ENCODE measurements around the gene RASSF7. TPM values are rescaled to one million over a fixed set of nuclear protein-coding genes. Genes with fewer than 3 reads are reported as not detected.

Gene RASSF7
- total RNA-seq, 1 donor from 2014 or later, result 32.3 TPM

DNA sequence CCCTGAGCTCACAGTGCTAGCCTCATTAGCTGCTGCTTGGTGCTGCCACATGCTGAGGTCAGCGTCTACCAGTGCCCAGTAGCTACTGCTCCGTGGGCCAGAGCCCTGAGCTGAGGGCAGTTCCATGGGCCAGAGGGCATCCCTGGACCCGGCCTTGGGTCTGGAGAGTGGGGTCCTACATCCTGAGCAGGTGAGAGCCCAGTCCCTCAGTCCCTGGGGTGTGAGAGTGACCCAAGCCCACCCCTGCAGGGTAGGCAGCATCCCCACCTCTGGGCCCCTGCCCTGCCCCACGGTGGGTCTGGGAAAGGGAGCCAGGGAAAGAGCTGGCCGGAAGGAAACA, 10.1 kb upstream of the RASSF7 start:
- Mint-ChIP-seq H3K4me3 (ENCODE audit: unreplicated experiment) (no peak overlapping the region), H3K36me3 (ENCODE audit: low read depth, unreplicated experiment) (no peaks in the 10 kb centered on the region), H3K4me1 (ENCODE audit: low read depth, unreplicated experiment) (peaks cover 6% of the 10 kb centered on the region), H3K9me3 (ENCODE audit: unreplicated experiment) (no peaks in the 10 kb centered on the region), H3K27ac (ENCODE audit: unreplicated experiment) (no peak overlapping the region), H3K27me3 (ENCODE audit: low read depth, unreplicated experiment) (peaks cover 4% of the 10 kb centered on the region)
- Histone ChIP-seq H3K9ac (ENCODE audit: low read length) (no peak overlapping the region), H3K4me2 (ENCODE audit: low read length) (no peak overlapping the region), H3K79me2 (ENCODE audit: insufficient read depth, low read length) (no peaks in the 10 kb centered on the region), H3K27me3 (ENCODE audit: insufficient read depth, low read length) (peaks cover 2% of the 10 kb centered on the region), H3K4me3 (ENCODE audit: insufficient read depth, low read depth, low read length) (no peak overlapping the region), H3K27ac (ENCODE audit: low read depth, low read length) (no peak overlapping the region), H3K36me3 (ENCODE audit: insufficient read depth, low read length) (no peaks in the 10 kb centered on the region), H3K9me3 (ENCODE audit: insufficient read depth, low read depth, low read length) (no peaks in the 10 kb centered on the region), H3K4me1 (ENCODE audit: insufficient read depth, low read length) (no peaks in the 10 kb centered on the region), H2AFZ (ENCODE audit: low read depth, low read length) (no peak overlapping the region), H4K20me1 (ENCODE audit: insufficient read depth, low read length) (no peaks in the 10 kb centered on the region)
- TF ChIP-seq CTCF (IDR thresholded peaks at IDR 0.05; ENCODE audit: insufficient read depth, low read depth, low read length), result no peak
- no peak for TF ChIP-seq EZH2 (IDR thresholded peaks at IDR 0.05; ENCODE audit: insufficient read depth, low read length)
- DNase-seq (ENCODE audit: low read depth) (no peak), FAIRE-seq (no peak)

GRCh38 chr11:551131-551530, 9.6 kb upstream of the RASSF7 start:
- no peak overlapping the region for H3K4me2 ChIP-seq (ENCODE audit: low read length)
- DNase-seq (ENCODE audit: low read depth) (no peak), FAIRE-seq (no peak)
- H3K4me1 ChIP-seq (ENCODE audit: insufficient read depth, low read length), result no peaks in the 10 kb centered on the region
- no peak overlapping the region for H2AFZ ChIP-seq (ENCODE audit: low read depth, low read length)
- TF ChIP-seq EZH2 (IDR thresholded peaks at IDR 0.05; ENCODE audit: insufficient read depth, low read length), result no peak
- TF ChIP-seq CTCF (IDR thresholded peaks at IDR 0.05; ENCODE audit: insufficient read depth, low read depth, low read length), result no peak
- no peaks in the 10 kb centered on the region for H4K20me1 ChIP-seq (ENCODE audit: insufficient read depth, low read length)
- H3K4me3 Mint-ChIP-seq (ENCODE audit: unreplicated experiment), result no peak overlapping the region
- H3K79me2 ChIP-seq (ENCODE audit: insufficient read depth, low read length), result no peaks in the 10 kb centered on the region
- peaks cover 6% of the 10 kb centered on the region for H3K4me1 Mint-ChIP-seq (ENCODE audit: low read depth, unreplicated experiment)
- H3K36me3 Mint-ChIP-seq (ENCODE audit: low read depth, unreplicated experiment), result no peaks in the 10 kb centered on the region
- peaks cover 4% of the 10 kb centered on the region for H3K27me3 ChIP-seq (ENCODE audit: insufficient read depth, low read length)
- peaks cover 4% of the 10 kb centered on the region for H3K27me3 Mint-ChIP-seq (ENCODE audit: low read depth, unreplicated experiment)
- H3K9ac ChIP-seq (ENCODE audit: low read length), result no peak overlapping the region
- H3K4me3 ChIP-seq (ENCODE audit: insufficient read depth, low read depth, low read length), result no peak overlapping the region
- no peak overlapping the region for H3K27ac ChIP-seq (ENCODE audit: low read depth, low read length)
- no peaks in the 10 kb centered on the region for H3K36me3 ChIP-seq (ENCODE audit: insufficient read depth, low read length)
- no peaks in the 10 kb centered on the region for H3K9me3 Mint-ChIP-seq (ENCODE audit: unreplicated experiment)
- H3K27ac Mint-ChIP-seq (ENCODE audit: unreplicated experiment), result no peak overlapping the region
- no peaks in the 10 kb centered on the region for H3K9me3 ChIP-seq (ENCODE audit: insufficient read depth, low read depth, low read length)

DNA sequence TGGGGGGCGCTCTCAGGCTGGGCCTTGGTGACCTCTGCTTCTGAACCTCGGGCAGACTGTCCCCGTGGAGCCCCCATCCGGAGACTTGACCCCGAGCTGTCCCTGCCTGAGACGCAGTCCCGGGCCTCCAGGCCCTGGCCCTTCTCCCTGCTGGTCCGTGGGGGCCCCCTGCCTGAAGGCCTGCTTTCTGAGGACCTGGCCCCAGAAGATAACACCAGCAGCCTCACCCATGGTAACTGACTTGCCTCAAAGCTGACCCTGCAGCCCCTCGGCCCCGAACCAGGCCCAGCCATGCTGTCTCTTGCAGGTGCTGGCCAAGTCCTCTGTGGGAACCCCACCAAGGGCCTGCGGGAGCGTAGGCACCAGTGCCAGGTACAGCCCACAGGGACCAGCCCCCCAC, 9.2 kb upstream of the RASSF7 start:
- Histone ChIP-seq H3K27ac (ENCODE audit: low read depth, low read length) (no peak overlapping the region), H3K4me1 (ENCODE audit: insufficient read depth, low read length) (no peaks in the 10 kb centered on the region), H3K4me2 (ENCODE audit: low read length) (no peak overlapping the region), H3K9ac (ENCODE audit: low read length) (no peak overlapping the region), H3K9me3 (ENCODE audit: insufficient read depth, low read depth, low read length) (no peaks in the 10 kb centered on the region), H3K79me2 (ENCODE audit: insufficient read depth, low read length) (no peaks in the 10 kb centered on the region), H2AFZ (ENCODE audit: low read depth, low read length) (no peak overlapping the region), H3K36me3 (ENCODE audit: insufficient read depth, low read length) (no peaks in the 10 kb centered on the region), H3K27me3 (ENCODE audit: insufficient read depth, low read length) (peaks cover 8% of the 10 kb centered on the region), H4K20me1 (ENCODE audit: insufficient read depth, low read length) (no peaks in the 10 kb centered on the region), H3K4me3 (ENCODE audit: insufficient read depth, low read depth, low read length) (no peak overlapping the region)
- no peak for DNase-seq (ENCODE audit: low read depth)
- Mint-ChIP-seq H3K27ac (ENCODE audit: unreplicated experiment) (no peak overlapping the region), H3K4me1 (ENCODE audit: low read depth, unreplicated experiment) (peaks cover 6% of the 10 kb centered on the region), H3K4me3 (ENCODE audit: unreplicated experiment) (no peak overlapping the region), H3K27me3 (ENCODE audit: low read depth, unreplicated experiment) (peaks cover 7% of the 10 kb centered on the region), H3K9me3 (ENCODE audit: unreplicated experiment) (no peaks in the 10 kb centered on the region), H3K36me3 (ENCODE audit: low read depth, unreplicated experiment) (no peaks in the 10 kb centered on the region)
- TF ChIP-seq CTCF (IDR thresholded peaks at IDR 0.05; ENCODE audit: insufficient read depth, low read depth, low read length), result no peak
- TF ChIP-seq EZH2 (IDR thresholded peaks at IDR 0.05; ENCODE audit: insufficient read depth, low read length), result no peak
- FAIRE-seq, result no peak
